Measurements from ENCODE around the gene CADPS.

Gene CADPS

DNA sequence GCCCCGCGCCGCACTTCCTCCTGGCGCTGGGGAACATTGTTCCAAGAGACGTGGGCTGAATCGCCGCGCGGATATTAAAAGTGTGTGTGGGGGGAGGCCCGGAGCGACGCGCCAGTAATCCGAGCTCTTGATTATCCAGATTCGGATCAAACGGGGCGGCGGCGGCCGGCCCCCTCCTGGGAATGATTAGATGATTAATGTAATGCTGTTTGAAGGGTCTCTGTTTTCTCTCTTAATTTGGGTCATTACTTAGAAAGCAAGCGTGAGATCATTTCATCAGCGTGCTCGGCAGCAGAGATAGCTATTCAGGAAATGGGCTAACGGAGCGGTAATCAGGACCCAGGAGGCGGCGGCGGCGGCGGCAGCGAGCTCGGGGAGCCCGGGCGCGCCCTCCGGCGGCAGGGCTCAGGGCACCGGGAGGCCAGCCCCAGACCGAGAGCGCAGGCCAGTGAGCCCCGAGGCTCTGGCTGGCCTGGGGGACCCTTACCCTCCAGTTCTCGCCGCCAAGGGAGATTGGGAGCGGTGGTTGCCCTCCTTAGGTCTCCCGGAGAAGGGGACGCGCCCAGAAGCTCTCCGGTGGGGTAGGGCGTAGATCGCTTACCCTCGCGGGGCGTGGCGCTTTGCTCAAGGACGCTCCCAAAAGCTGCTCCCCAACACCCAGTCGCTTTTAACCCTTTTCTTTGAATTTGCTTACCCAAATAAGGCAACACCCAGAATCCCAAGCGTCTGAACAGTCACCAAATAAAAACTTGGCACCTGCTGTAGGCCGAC, 506.3 kb downstream of the CADPS start:
- Mint-ChIP-seq H3K36me3 (ENCODE audit: low read depth) (no peaks in the 10 kb centered on the region), H3K27ac (no peak overlapping the region), H3K4me1 (ENCODE audit: low read depth) (no peaks in the 10 kb centered on the region), H3K27me3 (peaks cover 82% of the 10 kb centered on the region), H3K4me3 (no peak overlapping the region), H3K9me3 (no peaks in the 10 kb centered on the region)

GRCh38 chr3:62368290-62368704, 506.9 kb downstream of the CADPS start:
- H3K9me3 Mint-ChIP-seq = no peaks in the 10 kb centered on the region
- H3K27ac Mint-ChIP-seq = no peak overlapping the region
- H3K27me3 Mint-ChIP-seq = peaks cover 80% of the 10 kb centered on the region
- H3K4me3 Mint-ChIP-seq = no peak overlapping the region
- H3K36me3 Mint-ChIP-seq (ENCODE audit: low read depth) = no peaks in the 10 kb centered on the region
- no peaks in the 10 kb centered on the region for H3K4me1 Mint-ChIP-seq (ENCODE audit: low read depth)

GRCh38 chr3:62367763-62368195, 507.4 kb downstream of the CADPS start:
- H3K4me3 Mint-ChIP-seq = no peak overlapping the region
- H3K4me1 Mint-ChIP-seq (ENCODE audit: low read depth) = no peaks in the 10 kb centered on the region
- no peak overlapping the region for H3K27ac Mint-ChIP-seq
- H3K27me3 Mint-ChIP-seq = peaks cover 76% of the 10 kb centered on the region
- H3K36me3 Mint-ChIP-seq (ENCODE audit: low read depth) = no peaks in the 10 kb centered on the region
- H3K9me3 Mint-ChIP-seq = no peaks in the 10 kb centered on the region

DNA sequence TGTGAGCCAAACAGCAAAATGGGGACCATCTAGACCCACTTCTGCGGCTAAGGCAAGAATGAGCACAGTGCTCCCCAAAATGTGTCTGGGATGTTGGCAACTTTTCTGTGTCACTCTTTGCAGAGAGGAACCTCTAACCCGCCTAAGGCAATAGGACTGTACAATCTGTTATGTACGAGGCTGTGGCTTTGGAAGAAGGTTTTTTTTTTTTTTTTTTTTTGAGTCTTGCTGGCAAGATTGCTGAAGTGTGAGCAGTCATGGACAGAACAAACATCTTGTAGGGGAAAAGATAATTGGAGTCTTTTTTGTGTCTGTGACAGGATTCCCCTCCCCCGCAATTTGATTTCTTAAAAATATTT, 509.1 kb downstream of the CADPS start:
- Mint-ChIP-seq H3K9me3 (no peaks in the 10 kb centered on the region), H3K36me3 (ENCODE audit: low read depth) (no peaks in the 10 kb centered on the region), H3K27me3 (peaks cover 65% of the 10 kb centered on the region), H3K4me3 (no peak overlapping the region), H3K27ac (no peak overlapping the region), H3K4me1 (ENCODE audit: low read depth) (no peaks in the 10 kb centered on the region)

DNA sequence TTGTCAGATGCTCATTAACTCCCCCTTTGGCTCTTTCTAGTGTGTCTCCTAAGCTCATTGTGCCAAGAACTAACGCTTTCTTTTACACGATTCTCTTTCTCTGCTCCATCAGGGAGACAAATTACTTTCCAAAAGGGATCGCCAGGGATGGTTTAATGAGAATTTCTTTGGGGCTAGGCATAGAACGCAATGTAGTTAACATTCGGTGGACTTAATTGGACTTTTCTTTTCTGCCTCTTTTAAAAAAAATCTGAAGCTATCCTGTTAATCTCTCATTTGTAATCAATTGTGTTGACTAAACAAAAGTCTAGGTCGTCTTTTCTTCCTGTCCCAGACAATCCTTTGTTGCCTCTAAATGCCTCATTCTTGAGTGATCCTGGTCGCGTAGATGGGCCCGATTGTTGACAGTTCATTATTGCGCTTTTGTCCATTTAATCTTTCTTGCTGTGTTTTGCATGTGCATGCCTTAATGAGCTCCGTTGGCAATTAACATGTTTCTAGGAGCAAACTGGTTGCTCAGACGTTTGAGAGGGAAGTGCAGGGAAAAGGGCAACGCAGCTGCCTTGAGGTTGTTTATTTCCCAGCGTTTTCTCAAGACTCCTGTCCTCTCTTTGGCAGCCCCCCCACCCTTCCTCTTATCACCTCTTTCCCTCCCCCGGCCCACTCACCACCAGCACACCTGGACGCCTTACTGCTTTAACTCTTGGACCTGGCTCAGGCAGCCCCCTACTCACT, 509.7 kb downstream of the CADPS start:
- no peaks in the 10 kb centered on the region for H3K4me1 Mint-ChIP-seq (ENCODE audit: low read depth)
- no peak overlapping the region for H3K4me3 Mint-ChIP-seq
- H3K36me3 Mint-ChIP-seq (ENCODE audit: low read depth) = no peaks in the 10 kb centered on the region
- no peak overlapping the region for H3K27ac Mint-ChIP-seq
- H3K9me3 Mint-ChIP-seq = no peaks in the 10 kb centered on the region
- peaks cover 59% of the 10 kb centered on the region for H3K27me3 Mint-ChIP-seq

DNA sequence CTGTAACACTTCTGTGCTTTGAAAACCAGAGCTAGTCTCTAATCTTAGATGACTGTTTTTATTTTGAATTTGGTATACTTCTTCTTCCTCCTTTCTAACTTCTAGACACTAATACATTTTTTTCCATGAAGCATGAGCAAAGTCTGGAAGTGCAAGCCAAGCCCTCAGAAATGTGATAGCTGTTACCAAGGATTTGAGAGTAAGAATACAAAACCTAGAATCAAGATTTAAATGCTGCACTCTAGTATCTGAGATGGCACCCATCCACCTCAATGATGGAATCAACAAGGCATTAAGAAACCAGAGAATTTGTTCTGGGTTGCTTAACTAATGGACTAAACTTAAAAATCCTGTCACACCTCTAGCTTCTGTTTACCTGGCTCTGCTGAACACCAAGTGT, 511.0 kb downstream of the CADPS start:
- no peak overlapping the region for H3K27ac Mint-ChIP-seq
- no peaks in the 10 kb centered on the region for H3K9me3 Mint-ChIP-seq
- H3K4me3 Mint-ChIP-seq = no peak overlapping the region
- H3K27me3 Mint-ChIP-seq = peaks cover 46% of the 10 kb centered on the region
- no peaks in the 10 kb centered on the region for H3K4me1 Mint-ChIP-seq (ENCODE audit: low read depth)
- no peaks in the 10 kb centered on the region for H3K36me3 Mint-ChIP-seq (ENCODE audit: low read depth)

GRCh38 chr3:62363275-62363674, 511.9 kb downstream of the CADPS start:
- Mint-ChIP-seq H3K27ac (no peak overlapping the region), H3K27me3 (peaks cover 42% of the 10 kb centered on the region), H3K36me3 (ENCODE audit: low read depth) (no peaks in the 10 kb centered on the region), H3K4me3 (no peak overlapping the region), H3K9me3 (no peaks in the 10 kb centered on the region), H3K4me1 (ENCODE audit: low read depth) (no peaks in the 10 kb centered on the region)

DNA sequence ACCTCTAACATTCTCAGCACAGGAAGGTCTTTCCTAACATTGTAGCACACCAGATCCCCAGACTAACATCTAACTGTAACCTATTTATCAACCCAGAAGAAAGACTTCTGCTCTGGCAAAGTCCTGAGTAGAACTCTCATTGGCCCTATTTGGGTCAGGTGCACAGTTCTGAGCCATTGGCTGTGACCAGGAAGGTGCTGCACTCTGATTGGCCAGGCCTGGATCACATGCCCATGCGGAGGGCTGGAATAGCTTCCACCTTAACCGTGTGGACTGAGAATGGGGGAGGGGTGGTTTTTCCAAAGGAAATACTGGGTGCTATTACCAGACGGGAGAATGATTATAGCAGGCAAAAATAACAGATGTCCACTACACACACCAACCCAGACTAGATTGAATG, 513.4 kb downstream of the CADPS start:
- Mint-ChIP-seq H3K4me3 (no peak overlapping the region), H3K4me1 (ENCODE audit: low read depth) (no peaks in the 10 kb centered on the region), H3K36me3 (ENCODE audit: low read depth) (no peaks in the 10 kb centered on the region), H3K9me3 (no peaks in the 10 kb centered on the region), H3K27me3 (peaks cover 31% of the 10 kb centered on the region), H3K27ac (no peak overlapping the region)

DNA sequence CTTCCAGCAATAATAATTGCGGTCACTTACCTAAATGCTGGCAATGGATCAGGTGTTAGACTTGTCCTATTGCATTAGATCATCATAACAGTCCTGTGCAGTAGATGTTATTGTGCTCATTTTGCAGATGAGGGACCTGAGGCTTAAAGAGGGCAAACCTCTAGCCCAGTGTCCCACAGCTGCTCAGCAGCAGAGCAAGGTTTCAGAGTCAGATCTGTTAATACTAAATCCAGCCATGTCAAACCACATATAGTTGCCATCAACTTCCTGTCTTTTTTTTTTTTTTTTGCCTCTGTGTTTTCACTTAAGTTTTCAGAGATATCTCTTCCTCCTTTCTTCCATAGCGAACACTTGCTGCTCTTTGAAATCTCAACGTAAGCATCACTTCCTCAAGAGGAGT, 514.0 kb downstream of the CADPS start:
- Mint-ChIP-seq H3K9me3 (no peaks in the 10 kb centered on the region), H3K4me1 (ENCODE audit: low read depth) (no peaks in the 10 kb centered on the region), H3K27me3 (peaks cover 25% of the 10 kb centered on the region), H3K36me3 (ENCODE audit: low read depth) (no peaks in the 10 kb centered on the region), H3K4me3 (no peak overlapping the region), H3K27ac (no peak overlapping the region)

- H3K4me3 Mint-ChIP-seq = no peak overlapping the region
- H3K27me3 Mint-ChIP-seq = peaks cover 11% of the 10 kb centered on the region
- H3K4me1 Mint-ChIP-seq (ENCODE audit: low read depth) = no peaks in the 10 kb centered on the region
These were observed 515.7 kb downstream of the CADPS start for GRCh38 chr3:62359531-62359930.

GRCh38 chr3:62356356-62356755, 518.9 kb downstream of the CADPS start:
- Mint-ChIP-seq H3K9me3 (no peaks in the 10 kb centered on the region), H3K4me1 (ENCODE audit: low read depth) (no peaks in the 10 kb centered on the region), H3K36me3 (ENCODE audit: low read depth) (no peaks in the 10 kb centered on the region), H3K27ac (no peak overlapping the region), H3K4me3 (no peak overlapping the region), H3K27me3 (peaks cover 7% of the 10 kb centered on the region)

More at GRCh38 chr3:62359531-62359930, 515.7 kb downstream of the CADPS start:
- Mint-ChIP-seq H3K9me3 (no peaks in the 10 kb centered on the region), H3K27ac (no peak overlapping the region), H3K36me3 (ENCODE audit: low read depth) (no peaks in the 10 kb centered on the region)

GRCh38 chr3:62355703-62356102, 519.5 kb downstream of the CADPS start:
- Mint-ChIP-seq H3K27ac (no peak overlapping the region), H3K36me3 (ENCODE audit: low read depth) (no peaks in the 10 kb centered on the region), H3K4me1 (ENCODE audit: low read depth) (no peaks in the 10 kb centered on the region), H3K4me3 (no peak overlapping the region), H3K9me3 (no peaks in the 10 kb centered on the region), H3K27me3 (peaks cover 7% of the 10 kb centered on the region)

Data from stimulated activated naive CD8-positive, alpha-beta T cell treated with anti-CD3 and anti-CD28 coated beads, Interleukin-15, Interleukin-2, amounts not matched to agents 100 ng/mL and 50 ng/mL, for 24 hours (primary cell).